C4-2B (cell line): Measurements from ENCODE around the gene JAM2.

ENCODE experiments used
- H3K27ac ChIP-seq: fragments of 450-650 bp; 2 replicates; pipeline ENCODE4 v1.5.1; 2017
- CTCF ChIP-seq: fragments of 450-650 bp; conservative IDR thresholded peaks from 2 replicates; pipeline ENCODE4 v1.5.1; 2017; ENCODE audit warnings: mild to moderate bottlenecking
- ZFX ChIP-seq: fragments of 450-650 bp; IDR thresholded peaks from 2 replicates; pipeline ENCODE4 v1.6.1; 2017

Gene JAM2

GRCh38 chr21:25638660-25639550 is at the start of gene JAM2:
JAM2 (plus strand) TSS chr21:25639258; CDS start chr21:25639822, 564 bp downstream.
- TF ChIP-seq ZFX (no peak), CTCF (no peak)
- H3K27ac ChIP-seq, result no peak within 1 kb of the TSS

- H3K27ac ChIP-seq, result no peak overlapping the region
- TF ChIP-seq ZFX, result no peak
- TF ChIP-seq CTCF, result no peak
These were observed 49.2 kb upstream of the JAM2 start for GRCh38 chr21:25589887-25590286.

- peak within 1 kb of the TSS; percentile 72 for H3K27ac ChIP-seq
- no peak for TF ChIP-seq ZFX
- TF ChIP-seq CTCF, result peak; percentile 5; the same call in 1 of the 2 replicates
These were observed 31.7 kb upstream of the JAM2 start, which contains the start of gene MRPL39 for GRCh38 chr21:25607151-25608043. MRPL39 (minus strand) TSS chr21:25607481; CDS start chr21:25607475, 6 bp downstream.

GRCh38 chr21:25608044-25608737 is 30.9 kb upstream of the JAM2 start:
- TF ChIP-seq ZFX (no peak), CTCF (peak; percentile 84)
- H3K27ac ChIP-seq, result peak overlapping the region; percentile 72

- no peak for TF ChIP-seq ZFX
- no peak for TF ChIP-seq CTCF
- no peak overlapping the region for H3K27ac ChIP-seq
These were observed 24.6 kb upstream of the JAM2 start for GRCh38 chr21:25614441-25614840.

GRCh38 chr21:25615880-25616279 is 23.2 kb upstream of the JAM2 start:
- no peak overlapping the region for H3K27ac ChIP-seq
- TF ChIP-seq ZFX (no peak), CTCF (no peak)
